Stimulated activated naive CD8-positive, alpha-beta T cell treated with anti-CD3 and anti-CD28 coated beads, Interleukin-15, Interleukin-2, amounts not matched to agents 100 ng/mL and 50 ng/mL, for 24 hours (primary cell): ENCODE results near the gene SHROOM3.

Experiments used
- H3K27ac Mint-ChIP-seq: one replicate; pipeline ENCODE4 v1.8.0; 2021; ENCODE audit warnings: mild to moderate bottlenecking, mixed read lengths
- H3K27me3 Mint-ChIP-seq: one replicate; pipeline ENCODE4 v1.8.0; 2021; ENCODE audit warnings: mixed read lengths
- H3K36me3 Mint-ChIP-seq: one replicate; pipeline ENCODE4 v1.8.0; 2021; ENCODE audit warnings: low read depth, mixed read lengths
- H3K4me1 Mint-ChIP-seq: one replicate; pipeline ENCODE4 v1.8.0; 2021; ENCODE audit warnings: low read depth, mixed read lengths
- H3K4me3 Mint-ChIP-seq: one replicate; pipeline ENCODE4 v1.8.0; 2021; ENCODE audit warnings: mild to moderate bottlenecking, mixed read lengths
- H3K9me3 Mint-ChIP-seq: one replicate; pipeline ENCODE4 v1.8.0; 2021; ENCODE audit warnings: mixed read lengths

SHROOM3 gene

GRCh38 chr4:76571274-76571673, 136.2 kb downstream of the SHROOM3 start:
- no peak overlapping the region for H3K27ac Mint-ChIP-seq
- H3K27me3 Mint-ChIP-seq, result peaks cover 38% of the 10 kb centered on the region
- no peak overlapping the region for H3K4me3 Mint-ChIP-seq
- H3K9me3 Mint-ChIP-seq, result no peaks in the 10 kb centered on the region
- no peaks in the 10 kb centered on the region for H3K4me1 Mint-ChIP-seq
- no peaks in the 10 kb centered on the region for H3K36me3 Mint-ChIP-seq

- H3K4me1 Mint-ChIP-seq, result no peaks in the 10 kb centered on the region
- no peak overlapping the region for H3K27ac Mint-ChIP-seq
- H3K27me3 Mint-ChIP-seq, result peaks cover 35% of the 10 kb centered on the region
- no peaks in the 10 kb centered on the region for H3K9me3 Mint-ChIP-seq
- H3K36me3 Mint-ChIP-seq, result no peaks in the 10 kb centered on the region
- H3K4me3 Mint-ChIP-seq, result no peak overlapping the region
These were observed 137.2 kb downstream of the SHROOM3 start for GRCh38 chr4:76572224-76572623.

GRCh38 chr4:76576824-76577223, 141.8 kb downstream of the SHROOM3 start:
- no peaks in the 10 kb centered on the region for H3K4me1 Mint-ChIP-seq
- H3K27ac Mint-ChIP-seq, result no peak overlapping the region
- H3K4me3 Mint-ChIP-seq, result no peak overlapping the region
- no peaks in the 10 kb centered on the region for H3K36me3 Mint-ChIP-seq
- peaks cover 55% of the 10 kb centered on the region for H3K27me3 Mint-ChIP-seq
- H3K9me3 Mint-ChIP-seq, result no peaks in the 10 kb centered on the region

GRCh38 chr4:76578002-76578560, 143.1 kb downstream of the SHROOM3 start:
- no peaks in the 10 kb centered on the region for H3K4me1 Mint-ChIP-seq
- peaks cover 64% of the 10 kb centered on the region for H3K27me3 Mint-ChIP-seq
- no peak overlapping the region for H3K27ac Mint-ChIP-seq
- no peaks in the 10 kb centered on the region for H3K9me3 Mint-ChIP-seq
- no peak overlapping the region for H3K4me3 Mint-ChIP-seq
- no peaks in the 10 kb centered on the region for H3K36me3 Mint-ChIP-seq

GRCh38 chr4:76579596-76580375, 144.8 kb downstream of the SHROOM3 start:
- no peaks in the 10 kb centered on the region for H3K9me3 Mint-ChIP-seq
- no peak overlapping the region for H3K27ac Mint-ChIP-seq
- H3K27me3 Mint-ChIP-seq, result peaks cover 62% of the 10 kb centered on the region
- no peak overlapping the region for H3K4me3 Mint-ChIP-seq
- H3K36me3 Mint-ChIP-seq, result no peaks in the 10 kb centered on the region
- no peaks in the 10 kb centered on the region for H3K4me1 Mint-ChIP-seq

GRCh38 chr4:76581077-76581962, 146.3 kb downstream of the SHROOM3 start:
- Mint-ChIP-seq H3K36me3 (no peaks in the 10 kb centered on the region), H3K4me1 (peaks cover 6% of the 10 kb centered on the region), H3K27me3 (peaks cover 62% of the 10 kb centered on the region), H3K9me3 (no peaks in the 10 kb centered on the region), H3K27ac (no peak overlapping the region), H3K4me3 (no peak overlapping the region)

GRCh38 chr4:76582074-76582816, 147.2 kb downstream of the SHROOM3 start:
- no peak overlapping the region for H3K4me3 Mint-ChIP-seq
- no peaks in the 10 kb centered on the region for H3K9me3 Mint-ChIP-seq
- H3K27me3 Mint-ChIP-seq, result peaks cover 70% of the 10 kb centered on the region
- peaks cover 7% of the 10 kb centered on the region for H3K4me1 Mint-ChIP-seq
- no peaks in the 10 kb centered on the region for H3K36me3 Mint-ChIP-seq
- no peak overlapping the region for H3K27ac Mint-ChIP-seq

GRCh38 chr4:76582817-76583087, 147.7 kb downstream of the SHROOM3 start:
- Mint-ChIP-seq H3K9me3 (no peaks in the 10 kb centered on the region), H3K36me3 (no peaks in the 10 kb centered on the region), H3K4me3 (no peak overlapping the region), H3K27ac (no peak overlapping the region), H3K4me1 (peaks cover 7% of the 10 kb centered on the region), H3K27me3 (peaks cover 71% of the 10 kb centered on the region)

GRCh38 chr4:76584241-76585152, 149.5 kb downstream of the SHROOM3 start:
- Mint-ChIP-seq H3K36me3 (no peaks in the 10 kb centered on the region), H3K27ac (no peak overlapping the region), H3K27me3 (peaks cover 67% of the 10 kb centered on the region), H3K9me3 (no peaks in the 10 kb centered on the region), H3K4me1 (peaks cover 7% of the 10 kb centered on the region), H3K4me3 (no peak overlapping the region)

- Mint-ChIP-seq H3K4me3 (no peak overlapping the region), H3K27ac (no peak overlapping the region), H3K27me3 (peaks cover 63% of the 10 kb centered on the region), H3K4me1 (peaks cover 7% of the 10 kb centered on the region), H3K36me3 (no peaks in the 10 kb centered on the region), H3K9me3 (no peaks in the 10 kb centered on the region)
These were observed 150.2 kb downstream of the SHROOM3 start for GRCh38 chr4:76585272-76585671.

- Mint-ChIP-seq H3K27me3 (peaks cover 63% of the 10 kb centered on the region), H3K4me3 (peak overlapping the region; percentile 46), H3K4me1 (peaks cover 7% of the 10 kb centered on the region), H3K27ac (no peak overlapping the region), H3K36me3 (no peaks in the 10 kb centered on the region), H3K9me3 (no peaks in the 10 kb centered on the region)
These were observed 150.9 kb downstream of the SHROOM3 start for GRCh38 chr4:76585897-76586360.

GRCh38 chr4:76588274-76588673, 153.2 kb downstream of the SHROOM3 start:
- no peak overlapping the region for H3K27ac Mint-ChIP-seq
- H3K4me3 Mint-ChIP-seq, result no peak overlapping the region
- H3K27me3 Mint-ChIP-seq, result peaks cover 50% of the 10 kb centered on the region
- no peaks in the 10 kb centered on the region for H3K9me3 Mint-ChIP-seq
- H3K4me1 Mint-ChIP-seq, result peaks cover 7% of the 10 kb centered on the region
- H3K36me3 Mint-ChIP-seq, result no peaks in the 10 kb centered on the region

- no peaks in the 10 kb centered on the region for H3K9me3 Mint-ChIP-seq
- no peak overlapping the region for H3K27ac Mint-ChIP-seq
- H3K27me3 Mint-ChIP-seq, result peaks cover 51% of the 10 kb centered on the region
- H3K4me1 Mint-ChIP-seq, result peaks cover 7% of the 10 kb centered on the region
- no peak overlapping the region for H3K4me3 Mint-ChIP-seq
- no peaks in the 10 kb centered on the region for H3K36me3 Mint-ChIP-seq
These were observed 154.4 kb downstream of the SHROOM3 start for GRCh38 chr4:76589402-76589801.
